Activated CD4-positive, alpha-beta T cell treated with anti-CD3 and anti-CD28 coated beads for 36 hours (primary cell): ENCODE results near the gene SEMA5A. TPM values are rescaled to one million over a fixed set of nuclear protein-coding genes. Genes with fewer than 3 reads are reported as not detected.

Experiments
- ATAC-seq: fragments of 200-7000 bp; cut with Tn5 transposase; one replicate; pipeline ENCODE4 v1.10.0; 2021; ENCODE audit warnings: mild to moderate bottlenecking, moderate library complexity
- CTCF ChIA-PET: fragments of 350-600 bp; sonication (Branson Sonifier 250); formaldehyde crosslinking; loops from one replicate; lab custom pipeline; 2021; ENCODE audit warnings: antibody characterized with exemption; lab: Charles Lee
- POLR2A ChIA-PET: fragments of 350-600 bp; sonication (Branson Sonifier 250); formaldehyde crosslinking; loops from one replicate; lab custom pipeline; 2021; ENCODE audit warnings: antibody characterized with exemption, inconsistent platforms; lab: Charles Lee
- DNase-seq: peaks from one replicate; pipeline ENCODE4 v3.0.0-alpha.2; 2020
- H3K27ac Mint-ChIP-seq: one replicate; pipeline ENCODE4 v1.8.0; 2021; ENCODE audit warnings: mixed read lengths
- H3K27me3 Mint-ChIP-seq: one replicate; pipeline ENCODE4 v1.8.0; 2021; ENCODE audit warnings: mixed read lengths
- H3K36me3 Mint-ChIP-seq: one replicate; pipeline ENCODE4 v1.8.0; 2021; ENCODE audit warnings: low read depth, mixed read lengths
- H3K4me1 Mint-ChIP-seq: one replicate; pipeline ENCODE4 v1.8.0; 2021; ENCODE audit warnings: mixed read lengths
- H3K4me3 Mint-ChIP-seq: one replicate; pipeline ENCODE4 v1.8.0; 2021; ENCODE audit warnings: mild to moderate bottlenecking, moderate library complexity, mixed read lengths
- H3K9me3 Mint-ChIP-seq: one replicate; pipeline ENCODE4 v1.8.0; 2021; ENCODE audit warnings: low read depth, mixed read lengths
- intact Hi-C, 2 experiments: fragments of 100-400 bp; cut with DNase I in 1 of 2; cut with micrococcal nuclease in 1 of 2; formaldehyde crosslinking; loops; one replicate each; pipeline versions ENCODE4 v1.14.2 to v1.15.1; 2022 to 2024; cut with DNase I, micrococcal nuclease
- total RNA-seq, 2 experiments: library from RNA; stranded (reverse); gene quantifications; one replicate each; pipeline ENCODE4 v1.2.3, GENCODE V29; 2021

Gene SEMA5A
- total RNA-seq, 2 experiments from 2014 or later = 0.04 TPM; not detected in 1

GRCh38 chr5:9269014-9269413 is 276.9 kb downstream of the SEMA5A start:
- Mint-ChIP-seq H3K4me1 (no peaks in the 10 kb centered on the region), H3K4me3 (no peak overlapping the region), H3K27ac (no peak overlapping the region), H3K36me3 (no peaks in the 10 kb centered on the region), H3K27me3 (peaks cover 2% of the 10 kb centered on the region), H3K9me3 (no peaks in the 10 kb centered on the region)
- intact Hi-C loops = no loop called here
- DNase-seq (no peak), ATAC-seq (no peak)
- POLR2A ChIA-PET = no interaction called here
- CTCF ChIA-PET = no interaction called here

GRCh38 chr5:9268226-9268625 is 277.6 kb downstream of the SEMA5A start:
- intact Hi-C loops = no loop called here
- no peak for DNase-seq
- Mint-ChIP-seq H3K27ac (no peak overlapping the region), H3K4me1 (no peaks in the 10 kb centered on the region), H3K4me3 (no peak overlapping the region), H3K36me3 (no peaks in the 10 kb centered on the region), H3K9me3 (no peaks in the 10 kb centered on the region), H3K27me3 (peaks cover 2% of the 10 kb centered on the region)
- ChIA-PET POLR2A (no interaction called here), CTCF (interaction anchor here (0.5 to 0.6 kb wide), 2 partner anchors 20 to 83 kb away, joined by 3 to 4 read pairs; no protein-coding TSS in a partner anchor)
- no peak for ATAC-seq

DNA sequence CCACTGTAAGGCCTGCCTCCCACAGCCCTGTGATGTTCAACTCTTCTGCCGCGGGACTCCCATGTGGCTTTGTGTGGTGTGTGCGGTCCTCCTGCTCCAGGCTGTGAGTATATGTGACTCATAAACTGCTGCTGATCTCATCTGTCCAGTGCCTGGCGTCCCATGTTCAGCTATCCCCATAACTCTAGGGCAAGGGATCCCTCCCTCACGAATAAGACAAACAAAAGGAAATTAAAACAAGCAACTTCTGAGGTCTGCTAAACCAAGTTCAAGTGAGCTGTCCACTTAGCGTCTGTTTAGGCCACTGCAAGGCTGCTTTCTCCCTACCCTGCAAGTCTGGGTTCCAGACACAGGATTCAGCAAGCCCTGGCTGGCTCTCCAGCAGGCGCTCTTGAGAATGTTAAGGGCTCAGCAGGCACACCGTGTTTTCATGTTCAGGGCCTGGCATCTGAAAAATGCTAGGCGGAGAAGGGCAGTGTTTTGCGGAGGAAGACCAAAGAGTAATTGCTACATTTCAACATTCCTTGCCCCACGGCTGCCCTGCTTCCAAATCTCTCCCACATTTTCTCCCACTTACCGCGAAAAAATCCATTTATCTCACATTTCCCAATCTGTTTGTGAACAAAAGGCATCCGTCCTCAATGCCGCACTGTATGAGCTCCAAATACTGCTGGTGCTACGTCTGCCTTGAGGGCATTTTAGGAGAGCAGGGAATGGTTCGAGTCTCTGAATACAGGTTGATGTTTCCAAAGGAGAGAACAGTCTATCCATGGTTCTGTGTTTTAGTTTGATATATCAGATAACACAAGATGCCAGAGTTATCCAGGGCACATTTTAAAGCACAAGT is 280.2 kb downstream of the SEMA5A start:
- Mint-ChIP-seq H3K36me3 (no peaks in the 10 kb centered on the region), H3K27ac (no peak overlapping the region), H3K4me1 (no peaks in the 10 kb centered on the region), H3K4me3 (no peak overlapping the region), H3K27me3 (peaks cover 2% of the 10 kb centered on the region), H3K9me3 (no peaks in the 10 kb centered on the region)
- intact Hi-C loops = no loop called here
- no peak for ATAC-seq
- ChIA-PET CTCF (no interaction called here), POLR2A (no interaction called here)
- DNase-seq = no peak

DNA sequence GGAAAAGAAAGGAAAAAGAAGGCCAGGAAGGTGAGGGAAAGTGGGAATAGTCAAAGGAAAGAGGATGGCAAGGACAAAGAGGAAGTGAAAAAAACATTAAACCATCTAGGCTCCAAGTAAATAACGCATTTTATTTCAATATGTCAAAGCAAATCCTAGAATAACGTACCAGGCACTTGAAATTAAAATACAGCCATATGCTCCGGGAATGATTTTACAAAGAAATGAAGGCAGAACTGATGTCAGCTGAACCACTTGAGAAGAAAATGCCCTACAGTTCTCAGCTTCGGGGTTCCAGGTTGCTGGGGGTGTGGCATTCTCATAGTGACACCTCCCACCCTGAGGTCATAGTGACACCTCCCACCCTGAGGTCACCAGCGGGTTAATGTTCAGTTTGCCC is 281.6 kb downstream of the SEMA5A start:
- Mint-ChIP-seq H3K27ac (no peak overlapping the region), H3K9me3 (no peaks in the 10 kb centered on the region), H3K36me3 (no peaks in the 10 kb centered on the region), H3K4me3 (no peak overlapping the region), H3K4me1 (no peaks in the 10 kb centered on the region), H3K27me3 (peaks cover 2% of the 10 kb centered on the region)
- no peak for DNase-seq
- POLR2A ChIA-PET = no interaction called here
- CTCF ChIA-PET = no interaction called here
- intact Hi-C loops = no loop called here
- no peak for ATAC-seq

GRCh38 chr5:9263656-9264055 is 282.2 kb downstream of the SEMA5A start:
- ATAC-seq (no peak), DNase-seq (no peak)
- H3K9me3 Mint-ChIP-seq = no peaks in the 10 kb centered on the region
- no peak overlapping the region for H3K4me3 Mint-ChIP-seq
- ChIA-PET POLR2A (no interaction called here), CTCF (no interaction called here)
- H3K27me3 Mint-ChIP-seq = peaks cover 2% of the 10 kb centered on the region
- H3K27ac Mint-ChIP-seq = no peak overlapping the region
- H3K4me1 Mint-ChIP-seq = no peaks in the 10 kb centered on the region
- intact Hi-C loops = no loop called here
- H3K36me3 Mint-ChIP-seq = no peaks in the 10 kb centered on the region

GRCh38 chr5:9251379-9251980 is 294.4 kb downstream of the SEMA5A start:
- POLR2A ChIA-PET = no interaction called here
- intact Hi-C loops = no loop called here
- H3K4me1 Mint-ChIP-seq = no peaks in the 10 kb centered on the region
- H3K36me3 Mint-ChIP-seq = no peaks in the 10 kb centered on the region
- CTCF ChIA-PET = interaction anchor here (0.7 kb wide), 1 partner anchor 733 kb away, joined by 3 read pairs; no protein-coding TSS in a partner anchor
- DNase-seq = no peak
- H3K27me3 Mint-ChIP-seq = no peaks in the 10 kb centered on the region
- ATAC-seq = no peak
- H3K27ac Mint-ChIP-seq = no peak overlapping the region
- H3K4me3 Mint-ChIP-seq = no peak overlapping the region
- peaks cover 3% of the 10 kb centered on the region for H3K9me3 Mint-ChIP-seq

GRCh38 chr5:9249231-9249630 is 296.6 kb downstream of the SEMA5A start:
- intact Hi-C loops = no loop called here
- no peaks in the 10 kb centered on the region for H3K27me3 Mint-ChIP-seq
- no peak overlapping the region for H3K4me3 Mint-ChIP-seq
- ChIA-PET POLR2A (no interaction called here), CTCF (no interaction called here)
- H3K27ac Mint-ChIP-seq = no peak overlapping the region
- no peaks in the 10 kb centered on the region for H3K9me3 Mint-ChIP-seq
- no peak for DNase-seq
- no peaks in the 10 kb centered on the region for H3K4me1 Mint-ChIP-seq
- no peaks in the 10 kb centered on the region for H3K36me3 Mint-ChIP-seq
- ATAC-seq = no peak

DNA sequence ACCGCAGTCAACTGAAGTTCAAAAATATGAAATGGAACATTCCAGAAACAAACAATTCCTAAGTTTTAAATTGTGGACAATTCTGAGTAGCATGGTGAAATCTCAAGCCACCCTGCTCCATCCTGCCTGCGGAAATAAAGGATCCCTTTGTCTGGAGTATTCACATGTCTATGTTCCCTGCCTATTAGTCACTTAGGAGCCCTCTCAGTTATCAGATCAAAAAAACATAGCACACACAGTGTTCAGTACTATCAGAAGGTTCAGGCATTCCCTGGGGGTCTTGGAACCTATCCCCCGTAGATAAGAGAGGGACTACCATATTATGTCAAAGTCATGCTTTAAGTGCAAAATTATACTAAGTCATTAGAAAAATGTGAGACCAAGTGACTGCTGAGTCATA is 300.8 kb downstream of the SEMA5A start:
- ATAC-seq (no peak), DNase-seq (no peak)
- intact Hi-C loops = no loop called here
- ChIA-PET POLR2A (no interaction called here), CTCF (no interaction called here)
- H3K9me3 Mint-ChIP-seq = no peaks in the 10 kb centered on the region
- H3K4me3 Mint-ChIP-seq = no peak overlapping the region
- H3K27me3 Mint-ChIP-seq = no peaks in the 10 kb centered on the region
- H3K27ac Mint-ChIP-seq = no peak overlapping the region
- no peaks in the 10 kb centered on the region for H3K36me3 Mint-ChIP-seq
- H3K4me1 Mint-ChIP-seq = no peaks in the 10 kb centered on the region

DNA sequence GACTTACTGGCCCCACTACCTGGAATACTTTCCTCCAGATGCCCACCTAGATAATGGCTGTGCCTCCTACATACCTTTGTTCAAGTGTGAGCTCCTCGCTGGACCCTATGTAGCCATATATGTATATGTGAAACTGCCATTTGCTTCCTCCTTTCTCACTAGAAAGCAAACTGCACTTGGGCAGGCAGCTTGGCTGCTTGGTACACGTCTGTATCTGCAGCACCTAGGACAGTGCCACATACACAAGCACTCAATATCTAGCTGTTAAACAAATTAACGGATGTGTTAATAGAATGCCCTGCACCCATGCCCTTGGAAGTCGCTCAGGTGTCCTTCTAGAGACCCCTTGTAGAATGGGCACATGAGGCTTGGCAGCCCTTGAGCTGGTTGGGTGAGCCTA is 301.5 kb downstream of the SEMA5A start:
- DNase-seq = no peak
- Mint-ChIP-seq H3K9me3 (no peaks in the 10 kb centered on the region), H3K4me1 (no peaks in the 10 kb centered on the region), H3K27ac (no peak overlapping the region), H3K4me3 (no peak overlapping the region), H3K27me3 (no peaks in the 10 kb centered on the region), H3K36me3 (no peaks in the 10 kb centered on the region)
- ATAC-seq = no peak
- intact Hi-C loops = no loop called here
- CTCF ChIA-PET = no interaction called here
- POLR2A ChIA-PET = no interaction called here

DNA sequence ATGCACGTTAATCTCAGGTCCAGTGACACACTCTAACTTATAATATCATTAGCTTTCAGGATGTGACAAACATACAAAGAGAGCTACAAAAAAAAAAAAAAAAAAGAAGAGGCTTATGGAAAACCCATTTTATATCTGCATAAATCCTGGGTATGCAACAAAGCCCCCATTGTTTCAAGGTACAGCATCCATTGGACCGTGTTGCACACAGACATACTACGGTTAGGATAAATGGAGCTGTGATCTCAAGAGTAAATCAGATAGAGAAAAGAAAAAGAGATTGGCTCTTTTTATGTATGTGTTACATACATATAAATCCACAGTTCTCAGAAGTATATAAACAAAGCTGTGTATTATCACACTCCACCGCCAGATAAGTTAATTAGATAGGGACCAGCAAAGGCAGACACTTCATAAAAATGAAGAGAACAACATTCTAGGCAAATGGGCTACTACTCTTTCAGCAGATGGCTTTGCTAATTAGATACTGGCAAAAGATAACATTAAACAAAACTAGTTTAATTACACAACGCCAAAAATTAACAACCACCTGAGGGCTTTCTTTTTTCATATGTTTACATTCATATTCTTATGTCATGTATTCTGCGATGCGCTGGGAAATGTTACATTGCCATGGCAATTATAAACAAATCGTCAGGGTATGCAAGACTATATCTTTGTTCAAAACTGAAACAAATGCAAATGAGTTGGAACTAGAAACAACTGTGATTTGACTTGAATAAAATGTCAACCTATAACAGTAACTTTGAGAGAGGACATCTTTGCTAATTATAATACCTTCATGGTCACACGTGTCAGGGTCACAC is 304.2 kb downstream of the SEMA5A start:
- ChIA-PET CTCF (no interaction called here), POLR2A (no interaction called here)
- no peak overlapping the region for H3K27ac Mint-ChIP-seq
- H3K27me3 Mint-ChIP-seq = no peaks in the 10 kb centered on the region
- intact Hi-C loops = no loop called here
- ATAC-seq = no peak
- H3K9me3 Mint-ChIP-seq = no peaks in the 10 kb centered on the region
- H3K4me3 Mint-ChIP-seq = no peak overlapping the region
- H3K4me1 Mint-ChIP-seq = no peaks in the 10 kb centered on the region
- no peak for DNase-seq
- no peaks in the 10 kb centered on the region for H3K36me3 Mint-ChIP-seq

- Mint-ChIP-seq H3K27ac (no peak overlapping the region), H3K9me3 (no peaks in the 10 kb centered on the region), H3K27me3 (no peaks in the 10 kb centered on the region), H3K4me1 (no peaks in the 10 kb centered on the region), H3K4me3 (no peak overlapping the region), H3K36me3 (no peaks in the 10 kb centered on the region)
- ChIA-PET POLR2A (no interaction called here), CTCF (no interaction called here)
- no peak for ATAC-seq
- no peak for DNase-seq
- intact Hi-C loops = no loop called here
Measured at GRCh38 chr5:9240431-9240830, 305.4 kb downstream of the SEMA5A start.
